K562 (cell line): ENCODE results near the gene LSM6. TPM values are rescaled to one million over a fixed set of nuclear protein-coding genes. Genes with fewer than 3 reads are reported as not detected.

Experiments
- ARID1B ChIP-seq: fragments of 450-650 bp; IDR thresholded peaks from 2 replicates; pipeline ENCODE4 v1.6.1; 2016; ENCODE audit warnings: antibody characterized with exemption, mild to moderate bottlenecking, inconsistent platforms
- BCOR ChIP-seq: fragments of 450-650 bp; IDR thresholded peaks from 2 replicates; pipeline ENCODE4 v1.6.1; 2016
- BRF1 ChIP-seq: IDR thresholded peaks from 3 replicates; pipeline ENCODE4 v1.6.1; 2011; ENCODE audit warnings: borderline replicate concordance, mild to moderate bottlenecking; ENCODE audit not compliant: insufficient read length; ENCODE audit errors: extremely low read depth
- EP300 ChIP-seq: IDR thresholded peaks from 2 replicates; pipeline ENCODE4 v1.6.1; 2012; ENCODE audit warnings: low read length, improper control_type of control experiment
- ETV5 ChIP-seq: sonication (generic); formaldehyde crosslinking; IDR thresholded peaks from 2 replicates; pipeline ENCODE4 v1.4.0; 2020; ENCODE audit warnings: low read depth, mild to moderate bottlenecking, missing genetic modification reagents
- LEF1 ChIP-seq: fragments of 450-650 bp; IDR thresholded peaks from 2 replicates; pipeline ENCODE4 v1.6.1; 2016; ENCODE audit warnings: mild to moderate bottlenecking
- SETDB1 ChIP-seq: IDR thresholded peaks from one replicate; pipeline ENCODE4 v1.6.1; 2012; ENCODE audit warnings: low read length, control low read depth, inconsistent platforms
- SREBF1 ChIP-seq: fragments of 150-350 bp; IDR thresholded peaks from 2 replicates; pipeline ENCODE4 v1.6.1; 2014; ENCODE audit warnings: antibody characterized with exemption, low read depth, low read length, borderline replicate concordance
- TCF15 ChIP-seq: fragments of 250-450 bp; sonication (Bioruptor Pico); IDR thresholded peaks from 2 replicates; pipeline ENCODE4 v1.8.0; 2022; ENCODE audit warnings: moderate library complexity, mild to moderate bottlenecking, inconsistent platforms
- TCF7L2 ChIP-seq: fragments of 150-350 bp; IDR thresholded peaks from 2 replicates; pipeline ENCODE4 v1.6.1; 2016; ENCODE audit warnings: low read depth, mild to moderate bottlenecking, low read length, moderate library complexity
- TRIM28 ChIP-seq: fragments of 450-650 bp; IDR thresholded peaks from 2 replicates; pipeline ENCODE4 v1.6.1; 2017
- ZFX ChIP-seq: sonication (generic); formaldehyde crosslinking; IDR thresholded peaks from 2 replicates; pipeline ENCODE4 v1.8.0; 2022; ENCODE audit warnings: mild to moderate bottlenecking, missing genetic modification reagents, moderate library complexity
- ZNF146 ChIP-seq: IDR thresholded peaks from one replicate; pipeline ENCODE4 v1.6.1; 2018; ENCODE audit warnings: missing compliant biosample characterization; ENCODE audit not compliant: unreplicated experiment
- ZNF318 ChIP-seq, 2 experiments: fragments of 450-650 bp; IDR thresholded peaks; 2 replicates each; pipeline ENCODE4 v1.6.1; 2016; ENCODE audit warnings: mild to moderate bottlenecking in 2 of 2, borderline replicate concordance in 1 of 2, low read depth in 1 of 2, moderate library complexity in 1 of 2
- polyA plus RNA-seq, 8 experiments: library from polyadenylated mRNA; depleted of rRNA in 4 of 8; stranded (reverse) in 5 of 8; unstranded in 3 of 8; fragments of >200 nt; fragmentation: Nextera tagmentation in 2 of 8; fragmentation: Illumina TruSeq in 1 of 8; extraction: Ambion mirVana in 2 of 8; extraction: Trizol in 1 of 8; gene quantifications; 2 replicates each; pipeline versions ENCODE4 v1.2.1 to v1.2.3, GENCODE V29; 2011 to 2014; ENCODE audit warnings: inconsistent platforms in 1 of 8, missing spikeins in 1 of 8
- total RNA-seq, 7 experiments: library from RNA; depleted of rRNA in 6 of 7; stranded (reverse); fragments of >200 nt in 6 of 7; fragmentation: Illumina TruSeq in 2 of 7; extraction: Trizol in 2 of 7; gene quantifications; 2 replicates each; pipeline versions ENCODE4 v1.2.1 to v1.2.3, GENCODE V29; 2011 to 2021; ENCODE audit warnings: low replicate concordance in 1 of 7
- TF ChIP-seq, protein P1 (sequence below): IDR thresholded peaks from 2 replicates; pipeline ENCODE4 v1.6.1; 2011; ENCODE audit not compliant: insufficient read length; ENCODE audit errors: extremely low read depth
- TF ChIP-seq, protein P2 (sequence below): fragments of 450-650 bp; IDR thresholded peaks from 2 replicates; pipeline ENCODE4 v1.7.1; 2018; ENCODE audit warnings: mild to moderate bottlenecking, low read depth; ENCODE audit not compliant: partially characterized antibody

The LSM6 gene
- total and polyA plus RNA-seq, 9 of the 15 experiments (the other 6 are each of a cell fraction or from before 2014, with no cell fraction given) = 39.9 to 150 (median 97.4) TPM

DNA sequence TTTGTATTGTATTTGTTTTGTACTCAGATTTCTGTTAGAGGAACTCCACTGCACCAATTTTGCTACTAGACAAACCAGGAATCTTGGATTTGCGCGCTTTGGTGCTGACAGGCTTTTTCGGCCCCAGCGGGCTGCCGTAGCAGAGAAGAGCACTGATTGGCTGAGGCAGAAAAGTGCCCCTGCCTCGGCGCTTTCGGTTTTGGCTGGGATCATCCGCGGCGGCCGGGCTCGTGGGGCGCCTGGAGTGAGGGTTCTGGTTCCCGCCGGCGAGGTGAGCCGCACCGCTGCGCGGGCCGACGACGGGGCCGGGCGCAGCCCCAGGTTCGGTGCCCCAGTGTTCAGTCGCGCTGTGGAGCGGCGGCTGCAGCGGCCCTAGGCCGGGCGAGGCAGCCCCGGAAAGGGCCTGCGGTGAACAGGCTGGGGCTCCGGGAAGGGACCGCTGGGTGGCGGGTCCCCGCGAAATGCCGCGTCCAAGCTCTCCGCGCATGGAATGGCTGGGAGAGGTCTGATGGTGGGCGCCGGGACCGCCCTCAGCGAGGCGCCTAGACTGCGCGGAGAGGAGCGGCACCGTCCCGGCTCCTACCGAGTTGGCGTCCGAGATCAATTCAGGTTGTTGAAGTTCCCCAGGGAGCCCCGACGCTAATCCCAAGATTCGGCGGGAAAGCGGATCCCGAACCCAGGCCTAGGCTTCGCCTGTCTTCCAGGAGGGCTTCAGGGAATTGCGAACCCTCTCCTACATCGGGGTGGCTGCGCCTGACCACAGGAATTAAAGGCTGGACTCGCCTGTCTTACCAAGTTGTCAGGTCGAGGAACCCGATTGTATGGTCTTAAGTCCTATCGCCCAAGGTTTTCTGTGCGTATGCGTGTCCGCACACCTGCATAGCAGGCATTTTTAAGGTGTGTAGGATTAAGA lies at the start of gene LSM6 (continued):
- TF ChIP-seq TCF15 (CRISPR knock-in tag) (no peak), ZNF146 (CRISPR knock-in tag) (no peak), BCOR (no peak), EP300 (no peak), SETDB1 (no peak), TRIM28 (no peak), ARID1B (no peak), TCF7L2 (no peak), BRF1 (no peak), ETV5 (CRISPR knock-in tag) (no peak), ZFX (CRISPR knock-in tag) (peak; percentile 93), SREBF1 (no peak), LEF1 (no peak), ZNF318 (IDR thresholded peaks at IDR 0.05; ENCODE audit: borderline replicate concordance in 1 of 2, low read depth in 1 of 2) (no peak)
- TF ChIP-seq, protein P1, sequence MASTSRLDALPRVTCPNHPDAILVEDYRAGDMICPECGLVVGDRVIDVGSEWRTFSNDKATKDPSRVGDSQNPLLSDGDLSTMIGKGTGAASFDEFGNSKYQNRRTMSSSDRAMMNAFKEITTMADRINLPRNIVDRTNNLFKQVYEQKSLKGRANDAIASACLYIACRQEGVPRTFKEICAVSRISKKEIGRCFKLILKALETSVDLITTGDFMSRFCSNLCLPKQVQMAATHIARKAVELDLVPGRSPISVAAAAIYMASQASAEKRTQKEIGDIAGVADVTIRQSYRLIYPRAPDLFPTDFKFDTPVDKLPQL = no peak
- TF ChIP-seq, protein P2, sequence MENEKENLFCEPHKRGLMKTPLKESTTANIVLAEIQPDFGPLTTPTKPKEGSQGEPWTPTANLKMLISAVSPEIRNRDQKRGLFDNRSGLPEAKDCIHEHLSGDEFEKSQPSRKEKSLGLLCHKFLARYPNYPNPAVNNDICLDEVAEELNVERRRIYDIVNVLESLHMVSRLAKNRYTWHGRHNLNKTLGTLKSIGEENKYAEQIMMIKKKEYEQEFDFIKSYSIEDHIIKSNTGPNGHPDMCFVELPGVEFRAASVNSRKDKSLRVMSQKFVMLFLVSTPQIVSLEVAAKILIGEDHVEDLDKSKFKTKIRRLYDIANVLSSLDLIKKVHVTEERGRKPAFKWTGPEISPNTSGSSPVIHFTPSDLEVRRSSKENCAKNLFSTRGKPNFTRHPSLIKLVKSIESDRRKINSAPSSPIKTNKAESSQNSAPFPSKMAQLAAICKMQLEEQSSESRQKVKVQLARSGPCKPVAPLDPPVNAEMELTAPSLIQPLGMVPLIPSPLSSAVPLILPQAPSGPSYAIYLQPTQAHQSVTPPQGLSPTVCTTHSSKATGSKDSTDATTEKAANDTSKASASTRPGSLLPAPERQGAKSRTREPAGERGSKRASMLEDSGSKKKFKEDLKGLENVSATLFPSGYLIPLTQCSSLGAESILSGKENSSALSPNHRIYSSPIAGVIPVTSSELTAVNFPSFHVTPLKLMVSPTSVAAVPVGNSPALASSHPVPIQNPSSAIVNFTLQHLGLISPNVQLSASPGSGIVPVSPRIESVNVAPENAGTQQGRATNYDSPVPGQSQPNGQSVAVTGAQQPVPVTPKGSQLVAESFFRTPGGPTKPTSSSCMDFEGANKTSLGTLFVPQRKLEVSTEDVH = no peak
